GM18858 (cell line): Measurements from ENCODE around the gene SLC34A1.
A peak's percentile ranks its signal among the peaks of the same experiment; 100 is the strongest.
"Not testable (repeated sequence)": the region's sequence is repeated elsewhere in the genome, so short reads cannot be mapped to it uniquely, and the experiment has no call there.

Experiments used
- ATAC-seq: cut with Tn5 transposase; IDR thresholded peaks from one replicate; pipeline ENCODE4 v1.9.1; 2021; ENCODE audit not compliant: unreplicated experiment

The SLC34A1 gene

GRCh38 chr5:177384134-177384533 is at the start of gene SLC34A1:
TSS of gene SLC34A1 (plus strand) at chr5:177384434. CDS start at chr5:177385742, 1,308 bp downstream.
- no peak for ATAC-seq

- no peak for ATAC-seq
Measured at GRCh38 chr5:177334781-177335700, 49.2 kb upstream of the SLC34A1 start.

GRCh38 chr5:177335701-177336065 is 48.6 kb upstream of the SLC34A1 start:
- no peak for ATAC-seq

- ATAC-seq, result no peak
Measured at GRCh38 chr5:177336112-177336511, 48.1 kb upstream of the SLC34A1 start.

GRCh38 chr5:177336603-177337494 is 47.4 kb upstream of the SLC34A1 start:
- no peak for ATAC-seq

- no peak for ATAC-seq
Measured at GRCh38 chr5:177338251-177339106, 45.8 kb upstream of the SLC34A1 start.

- no peak for ATAC-seq
Measured at GRCh38 chr5:177339107-177339638, 45.1 kb upstream of the SLC34A1 start.

GRCh38 chr5:177343000-177343399 is 41.2 kb upstream of the SLC34A1 start:
- ATAC-seq, result not testable (repeated sequence)

GRCh38 chr5:177343777-177344176 is 40.5 kb upstream of the SLC34A1 start:
- no peak for ATAC-seq

GRCh38 chr5:177344891-177345290 is 39.3 kb upstream of the SLC34A1 start:
- no peak for ATAC-seq

GRCh38 chr5:177346820-177347219 is 37.4 kb upstream of the SLC34A1 start:
- no peak for ATAC-seq

- ATAC-seq, result no peak
Measured at GRCh38 chr5:177347699-177348098, 36.5 kb upstream of the SLC34A1 start.

- no peak for ATAC-seq
Measured at GRCh38 chr5:177349362-177349647, 34.9 kb upstream of the SLC34A1 start.

GRCh38 chr5:177349762-177350161 is 34.5 kb upstream of the SLC34A1 start:
- no peak for ATAC-seq

GRCh38 chr5:177350776-177351391 is 33.4 kb upstream of the SLC34A1 start:
- ATAC-seq, result no peak

- ATAC-seq, result peak; percentile 86
Measured at GRCh38 chr5:177351392-177352329, 32.6 kb upstream of the SLC34A1 start, which contains the start of gene LMAN2. TSS of gene LMAN2 (minus strand) at chr5:177351668. CDS start at chr5:177351647, 21 bp downstream.

GRCh38 chr5:177353093-177353492 is 31.1 kb upstream of the SLC34A1 start:
- no peak for ATAC-seq

GRCh38 chr5:177354256-177354655 is 30.0 kb upstream of the SLC34A1 start:
- no peak for ATAC-seq

- ATAC-seq, result no peak
Measured at GRCh38 chr5:177354711-177355110, 29.5 kb upstream of the SLC34A1 start.
